HCT116 (cell line): ENCODE measurements around the gene RBBP8NL. TPM values are rescaled to one million over a fixed set of nuclear protein-coding genes. Genes with fewer than 3 reads are reported as not detected.

Source experiments
- ATAC-seq: fragments of 200-7000 bp; cut with Tn5 transposase; 2 replicates; pipeline ENCODE4 v1.9.1; 2020; ENCODE audit warnings: mild to moderate bottlenecking, moderate library complexity
- BruUV-seq: library from RNA; stranded (reverse); fragments of 400-500 nt; replicated peaks from 2 replicates; lab custom pipeline; 2021; lab: Mats Ljungman, UMichigan
- CTCF ChIA-PET: fragments of 300-600 bp; sonication (Branson Sonifier 250); formaldehyde crosslinking; loops from one replicate; lab custom pipeline; 2021; ENCODE audit warnings: antibody characterized with exemption; lab: Charles Lee
- POLR2A ChIA-PET: fragments of 300-600, 350-600 bp; sonication (Branson Sonifier 250); formaldehyde crosslinking; loops from one replicate; lab custom pipeline; 2021; ENCODE audit warnings: antibody characterized with exemption; lab: Charles Lee
- RAD21 ChIA-PET, 2 experiments: fragments of 300-600 bp; sonication (Branson Sonifier 250); formaldehyde crosslinking; loops; one replicate each; lab custom pipeline; 2023; ENCODE audit warnings: low total read pairs in 2 of 2; ENCODE audit not compliant: uncharacterized antibody in 2 of 2, unreplicated experiment in 2 of 2, low non-redundant PET in 1 of 2; lab: Charles Lee
- DNase-seq: peaks from one replicate; pipeline ENCODE4 v3.0.0-alpha.2; 2010; ENCODE audit warnings: low read depth, low spot score
- H2AFZ ChIP-seq: fragments of 200-600 bp; shearing (Covaris generic), sonication (generic); 2 replicates; pipeline ENCODE4 v1.6.1; 2017; ENCODE audit warnings: low read depth, mixed run types, mixed read lengths, antibody characterized with exemption, low read length; ENCODE audit not compliant: poor library complexity, severe bottlenecking
- H3K27ac ChIP-seq: 2 replicates; pipeline ENCODE4 v1.5.1; 2012; ENCODE audit warnings: low read depth, low read length
- H3K27me3 ChIP-seq: fragments of 200-600 bp; sonication (generic); 2 replicates; pipeline ENCODE4 v1.6.1; 2016; ENCODE audit warnings: mixed run types, low read length, mixed read lengths; ENCODE audit not compliant: insufficient read depth
- H3K36me3 ChIP-seq, 2 experiments: fragments of 200-500 bp in 1 of 2; fragments of 200-600 bp in 1 of 2; sonication (Bioruptor generic) in 1 of 2; sonication (generic) in 1 of 2; 2 replicates each; pipeline versions ENCODE4 v1.5.1 to v1.6.1; 2014 to 2016; ENCODE audit warnings: low read length in 2 of 2, inconsistent platforms in 1 of 2, mixed read lengths in 1 of 2, mixed run types in 1 of 2; ENCODE audit not compliant: insufficient read depth in 2 of 2, control insufficient read depth in 1 of 2
- H3K4me1 ChIP-seq, 2 experiments: fragments of 200-600 bp in 1 of 2; sonication (generic) in 1 of 2; 2 replicates each; pipeline versions ENCODE4 v1.5.1 to v1.6.1; 2012 to 2017; ENCODE audit warnings: low read length in 2 of 2, inconsistent platforms in 1 of 2, mild to moderate bottlenecking in 1 of 2, mixed read lengths in 1 of 2, mixed run types in 1 of 2, moderate library complexity in 1 of 2; ENCODE audit not compliant: insufficient read depth in 2 of 2, control insufficient read depth in 1 of 2
- H3K4me2 ChIP-seq: fragments of 200-600 bp; sonication (generic); 2 replicates; pipeline ENCODE4 v1.6.1; 2017; ENCODE audit warnings: mixed run types, low read length, mixed read lengths
- H3K4me3 ChIP-seq, 2 experiments: fragments of 200-600 bp in 1 of 2; sonication (generic) in 1 of 2; replicated peaks in 1 of 2; 2 replicates each; pipeline ENCODE4 v1.5.1; 2011 to 2016; ENCODE audit warnings: low read length in 2 of 2, control low read depth in 1 of 2, low read depth in 1 of 2, mild to moderate bottlenecking in 1 of 2, mixed read lengths in 1 of 2, mixed run types in 1 of 2
- H3K79me2 ChIP-seq: fragments of 200-600 bp; sonication (generic); 2 replicates; pipeline ENCODE4 v1.6.1; 2017; ENCODE audit warnings: mild to moderate bottlenecking, mixed run types, low read length, moderate library complexity, mixed read lengths; ENCODE audit not compliant: insufficient read depth
- H3K9ac ChIP-seq: fragments of 200-600 bp; sonication (generic); 2 replicates; pipeline ENCODE4 v1.6.1; 2016; ENCODE audit warnings: low read length, mixed read lengths
- H3K9me2 ChIP-seq: fragments of 200-600 bp; sonication (generic), shearing (Covaris generic); 2 replicates; pipeline ENCODE4 v1.6.1; 2017; ENCODE audit warnings: mixed run types, mild to moderate bottlenecking, moderate library complexity; ENCODE audit not compliant: insufficient read depth
- H3K9me3 ChIP-seq, 2 experiments: fragments of 200-500 bp in 1 of 2; fragments of 200-600 bp in 1 of 2; sonication (Bioruptor generic) in 1 of 2; sonication (generic) in 1 of 2; 2 replicates each; pipeline ENCODE4 v1.6.1; 2014 to 2017; ENCODE audit warnings: low read length in 2 of 2, mixed read lengths in 2 of 2, inconsistent platforms in 1 of 2, low read depth in 1 of 2, mild to moderate bottlenecking in 1 of 2, mixed run types in 1 of 2, moderate library complexity in 1 of 2; ENCODE audit not compliant: control insufficient read depth in 1 of 2, insufficient read depth in 1 of 2
- H4K20me1 ChIP-seq: fragments of 200-600 bp; sonication (generic), shearing (Covaris generic); 2 replicates; pipeline ENCODE4 v1.6.1; 2017; ENCODE audit warnings: mixed run types, mild to moderate bottlenecking, moderate library complexity; ENCODE audit not compliant: insufficient read depth
- ATF3 ChIP-seq: IDR thresholded peaks from 2 replicates; pipeline ENCODE4 v1.6.1; 2012
- CBX3 ChIP-seq: IDR thresholded peaks from 2 replicates; pipeline ENCODE4 v1.6.1; 2012; ENCODE audit warnings: low read depth
- CEBPB ChIP-seq: IDR thresholded peaks from 2 replicates; pipeline ENCODE4 v1.6.1; 2012; ENCODE audit warnings: low read depth
- CTCF ChIP-seq, 3 experiments: fragments of 200-600 bp in 1 of 3; sonication (generic) in 1 of 3; IDR thresholded peaks in 2 of 3; conservative IDR thresholded peaks in 1 of 3; 2 replicates each; pipeline ENCODE4 v1.5.1; 2012 to 2017; ENCODE audit warnings: low read depth in 2 of 3, low read length in 2 of 3, antibody characterized with exemption in 1 of 3, borderline replicate concordance in 1 of 3, control low read depth in 1 of 3, mild to moderate bottlenecking in 1 of 3, mixed read lengths in 1 of 3, mixed run types in 1 of 3, moderate library complexity in 1 of 3; ENCODE audit not compliant: insufficient read depth in 1 of 3
- ELF1 ChIP-seq: IDR thresholded peaks from 2 replicates; pipeline ENCODE4 v1.6.1; 2012; ENCODE audit warnings: low read depth, borderline replicate concordance
- EZH2 ChIP-seq: fragments of 200-600 bp; sonication (generic); IDR thresholded peaks from 2 replicates; pipeline ENCODE4 v1.6.1; 2017; ENCODE audit warnings: antibody characterized with exemption, mixed run types
- EZH2phosphoT487 ChIP-seq: fragments of 200-600 bp; IDR thresholded peaks from 2 replicates; pipeline ENCODE4 v1.6.1; 2018; ENCODE audit warnings: antibody characterized with exemption, borderline replicate concordance
- FOSL1 ChIP-seq: IDR thresholded peaks from 2 replicates; pipeline ENCODE4 v1.6.1; 2012; ENCODE audit warnings: low read depth
- JUND ChIP-seq: IDR thresholded peaks from 2 replicates; pipeline ENCODE4 v1.6.1; 2012
- MAX ChIP-seq: IDR thresholded peaks from 2 replicates; pipeline ENCODE4 v1.6.1; 2012
- POLR2AphosphoS5 ChIP-seq: IDR thresholded peaks from 2 replicates; pipeline ENCODE4 v1.6.1; 2011; ENCODE audit warnings: mild to moderate bottlenecking, low read depth, low read length, moderate library complexity
- RAD21 ChIP-seq: IDR thresholded peaks from 2 replicates; pipeline ENCODE4 v1.6.1; 2012; ENCODE audit warnings: low read depth, mild to moderate bottlenecking
- REST ChIP-seq: IDR thresholded peaks from 2 replicates; pipeline ENCODE4 v1.6.1; 2012; ENCODE audit warnings: low read depth
- SIN3A ChIP-seq: IDR thresholded peaks from 2 replicates; pipeline ENCODE4 v1.6.1; 2012; ENCODE audit warnings: low read depth
- SP1 ChIP-seq: IDR thresholded peaks from 2 replicates; pipeline ENCODE4 v1.6.1; 2012; ENCODE audit warnings: low read depth
- TCF7L2 ChIP-seq: IDR thresholded peaks from 2 replicates; pipeline ENCODE4 v1.7.0; 2011; ENCODE audit warnings: borderline replicate concordance, inconsistent platforms; ENCODE audit not compliant: insufficient read depth, insufficient read length; ENCODE audit errors: extremely low read depth
- YY1 ChIP-seq: IDR thresholded peaks from 2 replicates; pipeline ENCODE4 v1.6.1; 2011; ENCODE audit warnings: low read length, low read depth, moderate library complexity, mild to moderate bottlenecking; ENCODE audit not compliant: insufficient replicate concordance; ENCODE audit errors: extremely low read depth
- ZBTB33 ChIP-seq: IDR thresholded peaks from 2 replicates; pipeline ENCODE4 v1.6.1; 2011; ENCODE audit warnings: mild to moderate bottlenecking, low read length, moderate library complexity; ENCODE audit not compliant: insufficient replicate concordance; ENCODE audit errors: extremely low read depth
- ZFX ChIP-seq: fragments of 450-650 bp; IDR thresholded peaks from 2 replicates; pipeline ENCODE4 v1.6.1; 2017
- ZNF274 ChIP-seq: fragments of 200-500 bp; sonication (Bioruptor generic); IDR thresholded peaks from 2 replicates; pipeline ENCODE4 v1.6.1; 2014; ENCODE audit warnings: mild to moderate bottlenecking, low read depth, low read length, inconsistent platforms
- intact Hi-C: fragments of 100-400 bp; cut with micrococcal nuclease; formaldehyde crosslinking; loops from 2 replicates; pipeline ENCODE4 v1.10.0; 2022
- total RNA-seq: library from RNA; stranded (reverse); gene quantifications from one replicate; pipeline ENCODE4 v1.2.1, GENCODE V29; 2021; ENCODE audit not compliant: unreplicated experiment

The RBBP8NL gene
- total RNA-seq, 1 experiment from 2014 or later, result 0.59 TPM

GRCh38 chr20:62393830-62394229, 33.5 kb downstream of the RBBP8NL start:
- RAD21 ChIA-PET, result no interaction called here
- Histone ChIP-seq H3K9me2 (no peaks in the 10 kb centered on the region), H3K27ac (no peak overlapping the region), H3K27me3 (no peaks in the 10 kb centered on the region), H4K20me1 (peaks cover 6% of the 10 kb centered on the region; the same call in 1 of the 2 replicates), H3K79me2 (peaks cover 9% of the 10 kb centered on the region; the same call in 1 of the 2 replicates), H3K9me3 (no peaks in the 10 kb centered on the region), H3K9ac (no peak overlapping the region), H2AFZ (no peak overlapping the region), H3K4me1 (peaks cover 0 to 9% of the 10 kb centered on the region in 2 experiments; a peak in 2 of 4 replicates), H3K4me3 (no peak overlapping the region), H3K4me2 (no peak overlapping the region), H3K36me3 (peaks cover 3 to 5% of the 10 kb centered on the region in 2 experiments; a peak in 2 of 4 replicates)
- TF ChIP-seq JUND, result no peak
- TF ChIP-seq ZBTB33, result no peak
- TF ChIP-seq CEBPB, result no peak
- no peak for TF ChIP-seq SIN3A
- TF ChIP-seq ZNF274, result no peak
- TF ChIP-seq CBX3, result no peak
- no peak for TF ChIP-seq RAD21
- TF ChIP-seq EZH2phosphoT487, result no peak
- TF ChIP-seq REST, result no peak
- TF ChIP-seq EZH2, result no peak
- TF ChIP-seq POLR2AphosphoS5, result no peak
- TF ChIP-seq ZFX, result no peak
- no peak for TF ChIP-seq FOSL1
- no peak for TF ChIP-seq ATF3
- TF ChIP-seq MAX, result no peak
- no peak for TF ChIP-seq ELF1
- TF ChIP-seq CTCF (IDR thresholded peaks at IDR 0.05 in 2 of 3, conservative IDR thresholded peaks at IDR 0.05 in 1 of 3; ENCODE audit: borderline replicate concordance in 1 of 3, insufficient read depth in 1 of 3, low read depth in 2 of 3, low read length in 2 of 3), result no peak
- TF ChIP-seq TCF7L2, result no peak
- no peak for TF ChIP-seq YY1
- no peak for TF ChIP-seq SP1
- ATAC-seq, result no peak
- BruUV-seq, result no TSS peak
- POLR2A ChIA-PET, result no interaction called here
- DNase-seq, result no peak
- intact Hi-C loops, result no loop called here
- CTCF ChIA-PET, result no interaction called here
